ENCODE results near the gene SORCS2. TPM values are rescaled to one million over a fixed set of nuclear protein-coding genes. Genes with fewer than 3 reads are reported as not detected.

SORCS2 gene
- total and polyA plus RNA-seq, 2 of the 4 experiments (the other 2 are of a cell fraction) = 0.36 to 0.62 TPM

DNA sequence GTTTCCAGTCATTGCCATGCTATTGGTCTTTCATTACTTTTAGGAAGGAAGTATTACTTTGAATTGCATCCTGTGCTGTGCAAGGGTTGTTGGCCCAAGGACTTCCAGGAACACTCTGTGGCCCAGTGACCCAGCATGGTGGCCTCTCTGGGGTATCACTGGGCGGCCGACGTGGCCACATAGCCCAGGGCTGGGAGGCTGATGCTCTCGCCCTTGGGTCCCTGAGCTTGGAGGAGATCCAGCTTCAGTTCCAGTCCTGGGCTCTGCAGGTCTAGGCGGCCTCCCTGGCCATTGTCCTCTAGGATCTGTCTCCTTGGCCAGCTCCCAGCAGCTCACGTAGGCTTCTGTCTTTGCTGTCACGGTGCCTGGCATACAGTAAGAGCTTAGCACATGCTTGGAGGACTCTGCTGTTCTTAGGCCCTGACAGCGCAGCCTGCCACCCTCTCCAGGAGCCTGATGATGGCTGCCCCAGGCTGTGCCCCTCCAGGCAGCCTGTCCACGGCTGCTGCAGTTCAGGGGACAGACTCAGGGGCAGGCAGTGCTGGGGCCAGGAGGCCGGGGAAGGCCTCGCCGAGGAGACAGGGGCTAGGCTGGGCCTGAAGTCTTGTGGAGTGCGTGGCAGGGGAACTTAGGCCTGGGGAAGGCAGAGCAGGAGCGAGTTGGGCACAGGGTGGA, 42.2 kb downstream of the SORCS2 start:
- Histone ChIP-seq H3K56ac (ENCODE audit: extremely low read depth, insufficient read depth, low read length) (no peak overlapping the region), H2BK120ac (ENCODE audit: low read depth, low read length) (no peak overlapping the region), H2AK9ac (replicated peaks; ENCODE audit: low read depth, low read length, poor library complexity) (no peak overlapping the region), H4K8ac (ENCODE audit: low read depth in 2 of 2, low read length in 2 of 2) (no peak overlapping the region), H3K9me3 (ENCODE audit: control insufficient read depth, insufficient read depth, low read length) (peaks cover 5% of the 10 kb centered on the region), H3K4me2 (ENCODE audit: low read depth, low read length) (no peak overlapping the region), H3K9ac (ENCODE audit: low read depth, low read length) (no peak overlapping the region), H2AFZ (replicated peaks; ENCODE audit: low read length, poor library complexity) (no peak overlapping the region), H3K4me1 (ENCODE audit: control insufficient read depth, insufficient read depth, low read length) (no peaks in the 10 kb centered on the region), H3K79me1 (ENCODE audit: low read depth in 1 of 2, low read length in 2 of 2) (no peaks in the 10 kb centered on the region), H3K36me3 (ENCODE audit: control insufficient read depth, insufficient read depth, low read length) (no peaks in the 10 kb centered on the region), H3K9me1 (ENCODE audit: insufficient read depth, low read length) (no peaks in the 10 kb centered on the region), H3K27ac (ENCODE audit: insufficient read depth, low read length) (no peak overlapping the region), H3K14ac (replicated peaks; ENCODE audit: low read depth, low read length) (no peak overlapping the region), H4K20me1 (ENCODE audit: insufficient read depth, low read length) (no peaks in the 10 kb centered on the region), H3K27me3 (ENCODE audit: control insufficient read depth, insufficient read depth, low read length) (peaks cover 11% of the 10 kb centered on the region; the same call in 1 of the 2 replicates), H3K18ac (ENCODE audit: low read depth, low read length) (no peak overlapping the region), H3K4ac (ENCODE audit: low read depth, low read length) (no peak overlapping the region), H3K4me3 (ENCODE audit: insufficient read depth, low read depth, low read length) (no peak overlapping the region), H2BK20ac (ENCODE audit: low read depth, low read length) (no peak overlapping the region), H2BK5ac (ENCODE audit: low read depth, low read length, poor library complexity, severe bottlenecking) (no peak overlapping the region), H2BK15ac (ENCODE audit: low read depth, low read length) (no peak overlapping the region), H3K23ac (ENCODE audit: low read depth, low read length) (no peak overlapping the region), H4K91ac (ENCODE audit: insufficient read depth, low read depth, low read length) (no peak overlapping the region), H4K5ac (ENCODE audit: low read depth, low read length) (no peak overlapping the region), H2AK5ac (ENCODE audit: low read depth, low read length) (no peak overlapping the region)
- ATAC-seq (ENCODE audit: low read depth) = no peak
- dilution Hi-C loops (cut with HindIII; ENCODE audit: low sequenced_read_pairs, unreplicated experiment) = no loop called here
- in situ Hi-C loops (cut with MboI; ENCODE audit: low sequenced_read_pairs) = no loop called here
- WGBS, 2 experiments (ENCODE audit: extremely low coverage in 2 of 2, insufficient read length in 1 of 2) = 79% methylated on average over 6 of the region's 14 CpGs; no CpG with 5 or more reads in 1 of the 2 experiments
- no peak for DNase-seq
- BruUV-seq (replicated peaks) = no TSS peak
- no peak for TF ChIP-seq MAZ (IDR thresholded peaks at IDR 0.05; ENCODE audit: borderline replicate concordance, low read depth, low read length)
- no peak for TF ChIP-seq CEBPB (IDR thresholded peaks at IDR 0.05; ENCODE audit: low read depth, low read length)
- TF ChIP-seq, protein P1, sequence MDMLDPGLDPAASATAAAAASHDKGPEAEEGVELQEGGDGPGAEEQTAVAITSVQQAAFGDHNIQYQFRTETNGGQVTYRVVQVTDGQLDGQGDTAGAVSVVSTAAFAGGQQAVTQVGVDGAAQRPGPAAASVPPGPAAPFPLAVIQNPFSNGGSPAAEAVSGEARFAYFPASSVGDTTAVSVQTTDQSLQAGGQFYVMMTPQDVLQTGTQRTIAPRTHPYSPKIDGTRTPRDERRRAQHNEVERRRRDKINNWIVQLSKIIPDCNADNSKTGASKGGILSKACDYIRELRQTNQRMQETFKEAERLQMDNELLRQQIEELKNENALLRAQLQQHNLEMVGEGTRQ (IDR thresholded peaks at IDR 0.05; ENCODE audit: low read depth, low read length) = no peak
- no peak for TF ChIP-seq NFE2L2 (IDR thresholded peaks at IDR 0.05; ENCODE audit: low read depth, low read length)
- TF ChIP-seq, protein P2, sequence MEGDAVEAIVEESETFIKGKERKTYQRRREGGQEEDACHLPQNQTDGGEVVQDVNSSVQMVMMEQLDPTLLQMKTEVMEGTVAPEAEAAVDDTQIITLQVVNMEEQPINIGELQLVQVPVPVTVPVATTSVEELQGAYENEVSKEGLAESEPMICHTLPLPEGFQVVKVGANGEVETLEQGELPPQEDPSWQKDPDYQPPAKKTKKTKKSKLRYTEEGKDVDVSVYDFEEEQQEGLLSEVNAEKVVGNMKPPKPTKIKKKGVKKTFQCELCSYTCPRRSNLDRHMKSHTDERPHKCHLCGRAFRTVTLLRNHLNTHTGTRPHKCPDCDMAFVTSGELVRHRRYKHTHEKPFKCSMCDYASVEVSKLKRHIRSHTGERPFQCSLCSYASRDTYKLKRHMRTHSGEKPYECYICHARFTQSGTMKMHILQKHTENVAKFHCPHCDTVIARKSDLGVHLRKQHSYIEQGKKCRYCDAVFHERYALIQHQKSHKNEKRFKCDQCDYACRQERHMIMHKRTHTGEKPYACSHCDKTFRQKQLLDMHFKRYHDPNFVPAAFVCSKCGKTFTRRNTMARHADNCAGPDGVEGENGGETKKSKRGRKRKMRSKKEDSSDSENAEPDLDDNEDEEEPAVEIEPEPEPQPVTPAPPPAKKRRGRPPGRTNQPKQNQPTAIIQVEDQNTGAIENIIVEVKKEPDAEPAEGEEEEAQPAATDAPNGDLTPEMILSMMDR (conservative IDR thresholded peaks at IDR 0.05; ENCODE audit: low read depth, low read length) = no peak
- TF ChIP-seq MXI1 (IDR thresholded peaks at IDR 0.05; ENCODE audit: borderline replicate concordance, low read depth, low read length) = no peak
- TF ChIP-seq SMC3 (IDR thresholded peaks at IDR 0.05; ENCODE audit: low read depth, low read length) = no peak
- no peak for TF ChIP-seq CHD1 (IDR thresholded peaks at IDR 0.05; ENCODE audit: low read depth, low read length)
- TF ChIP-seq POLR2A (IDR thresholded peaks at IDR 0.05; ENCODE audit: low read depth, low read length) = no peak
- no peak for TF ChIP-seq RAD21 (IDR thresholded peaks at IDR 0.05; ENCODE audit: low read length)
- no peak for TF ChIP-seq MAFK (IDR thresholded peaks at IDR 0.05; ENCODE audit: low read depth, low read length)
- TF ChIP-seq BHLHE40 (IDR thresholded peaks at IDR 0.05; ENCODE audit: low read depth, low read length) = no peak
- TF ChIP-seq, protein P3, sequence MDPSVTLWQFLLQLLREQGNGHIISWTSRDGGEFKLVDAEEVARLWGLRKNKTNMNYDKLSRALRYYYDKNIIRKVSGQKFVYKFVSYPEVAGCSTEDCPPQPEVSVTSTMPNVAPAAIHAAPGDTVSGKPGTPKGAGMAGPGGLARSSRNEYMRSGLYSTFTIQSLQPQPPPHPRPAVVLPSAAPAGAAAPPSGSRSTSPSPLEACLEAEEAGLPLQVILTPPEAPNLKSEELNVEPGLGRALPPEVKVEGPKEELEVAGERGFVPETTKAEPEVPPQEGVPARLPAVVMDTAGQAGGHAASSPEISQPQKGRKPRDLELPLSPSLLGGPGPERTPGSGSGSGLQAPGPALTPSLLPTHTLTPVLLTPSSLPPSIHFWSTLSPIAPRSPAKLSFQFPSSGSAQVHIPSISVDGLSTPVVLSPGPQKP (IDR thresholded peaks at IDR 0.05; ENCODE audit: borderline replicate concordance, low read depth, low read length) = no peak
- no peak for TF ChIP-seq RCOR1 (IDR thresholded peaks at IDR 0.05; ENCODE audit: insufficient replicate concordance, low read length)
- TF ChIP-seq RFX5 (IDR thresholded peaks at IDR 0.05; ENCODE audit: low read depth, low read length) = no peak
- TF ChIP-seq FOS (IDR thresholded peaks at IDR 0.05; ENCODE audit: low read depth, low read length) = no peak
- ChIA-PET POLR2A (ENCODE audit: unreplicated experiment) (no interaction called here), CTCF (no interaction called here)
- intact Hi-C loops (cut with micrococcal nuclease) = no loop called here
